Mesenchymal stem cell (in vitro differentiated cells and primary cell): Measurements from ENCODE around the gene HESX1.
A peak's percentile ranks its signal among the peaks of the same experiment; 100 is the strongest.

ENCODE experiments used
- DNase-seq: peaks from one replicate; pipeline ENCODE4 v3.0.0-alpha.2; 2013
- H2AFZ ChIP-seq: one replicate; pipeline ENCODE4 v1.6.1; 2013; ENCODE audit warnings: low read depth, mild to moderate bottlenecking, control low read depth, inconsistent platforms, low read length, moderate library complexity
- H2AK5ac ChIP-seq: 2 replicates; pipeline ENCODE4 v1.6.1; 2013; ENCODE audit warnings: low read length, moderate library complexity, mild to moderate bottlenecking, inconsistent platforms; ENCODE audit not compliant: severe bottlenecking
- H2BK120ac ChIP-seq: one replicate; pipeline ENCODE4 v1.6.1; 2013; ENCODE audit warnings: low read depth, mild to moderate bottlenecking, inconsistent platforms, low read length, moderate library complexity
- H2BK12ac ChIP-seq, 2 experiments: one replicate each; pipeline ENCODE4 v1.6.1; 2013; ENCODE audit warnings: inconsistent platforms in 2 of 2, low read length in 2 of 2, mild to moderate bottlenecking in 2 of 2, moderate library complexity in 2 of 2, control low read depth in 1 of 2
- H2BK15ac ChIP-seq: one replicate; pipeline ENCODE4 v1.6.1; 2013; ENCODE audit warnings: mild to moderate bottlenecking, low read depth, inconsistent platforms; ENCODE audit not compliant: poor library complexity, severe bottlenecking
- H2BK5ac ChIP-seq: 2 replicates; pipeline ENCODE4 v1.6.1; 2013; ENCODE audit warnings: low read depth, mild to moderate bottlenecking, low read length, control low read depth, inconsistent platforms; ENCODE audit not compliant: poor library complexity, severe bottlenecking
- H3K14ac ChIP-seq, 2 experiments: one replicate each; pipeline ENCODE4 v1.6.1; 2013; ENCODE audit warnings: inconsistent platforms in 2 of 2, low read length in 2 of 2, control low read depth in 1 of 2, mild to moderate bottlenecking in 1 of 2, moderate library complexity in 1 of 2
- H3K18ac ChIP-seq, 2 experiments: one replicate each; pipeline ENCODE4 v1.6.1; 2013; ENCODE audit warnings: inconsistent platforms in 2 of 2, low read length in 2 of 2, control low read depth in 1 of 2, low read depth in 1 of 2, mild to moderate bottlenecking in 1 of 2
- H3K23ac ChIP-seq, 2 experiments: one replicate each; pipeline ENCODE4 v1.6.1; 2013; ENCODE audit warnings: inconsistent platforms in 2 of 2, low read length in 2 of 2, mild to moderate bottlenecking in 2 of 2, moderate library complexity in 2 of 2, control low read depth in 1 of 2
- H3K27ac ChIP-seq: 2 replicates; pipeline ENCODE4 v1.5.1; 2013; ENCODE audit warnings: mild to moderate bottlenecking, moderate library complexity, low read length, control low read depth, inconsistent platforms; ENCODE audit not compliant: poor library complexity, severe bottlenecking
- H3K27me3 ChIP-seq, 2 experiments: 2 replicates each; pipeline versions ENCODE4 v1.6.1 to v1.7.0; 2013; ENCODE audit warnings: low read length in 2 of 2, mild to moderate bottlenecking in 2 of 2, moderate library complexity in 2 of 2, control low read depth in 1 of 2, inconsistent platforms in 1 of 2; ENCODE audit not compliant: control insufficient read depth in 1 of 2, insufficient read depth in 1 of 2
- H3K36me3 ChIP-seq, 2 experiments: 2 replicates each; pipeline versions ENCODE4 v1.6.1 to v1.7.0; 2013; ENCODE audit warnings: low read length in 2 of 2, control low read depth in 1 of 2, inconsistent platforms in 1 of 2, low read depth in 1 of 2, mild to moderate bottlenecking in 1 of 2; ENCODE audit not compliant: insufficient read depth in 2 of 2, control insufficient read depth in 1 of 2
- H3K4ac ChIP-seq, 2 experiments: one replicate each; pipeline ENCODE4 v1.6.1; 2013; ENCODE audit warnings: inconsistent platforms in 2 of 2, low read length in 2 of 2, mild to moderate bottlenecking in 2 of 2, moderate library complexity in 2 of 2, control low read depth in 1 of 2, low read depth in 1 of 2
- H3K4me1 ChIP-seq: 2 replicates; pipeline ENCODE4 v1.6.1; 2013; ENCODE audit warnings: low read depth, low read length, control low read depth; ENCODE audit not compliant: control insufficient read depth, insufficient read depth
- H3K4me2 ChIP-seq: 2 replicates; pipeline ENCODE4 v1.6.1; 2013; ENCODE audit warnings: low read length, mild to moderate bottlenecking, inconsistent platforms; ENCODE audit not compliant: poor library complexity, severe bottlenecking
- H3K4me3 ChIP-seq, 2 experiments: 2 replicates each; pipeline versions ENCODE4 v1.5.1 to v1.7.0; 2013; ENCODE audit warnings: low read length in 2 of 2, mild to moderate bottlenecking in 2 of 2, control low read depth in 1 of 2, low read depth in 1 of 2; ENCODE audit not compliant: insufficient read depth in 1 of 2
- H3K79me1 ChIP-seq: replicated peaks from 2 replicates; pipeline ENCODE4 v1.6.1; 2013; ENCODE audit warnings: mild to moderate bottlenecking, control low read depth, low read length, inconsistent platforms; ENCODE audit not compliant: poor library complexity, severe bottlenecking
- H3K9ac ChIP-seq: 2 replicates; pipeline ENCODE4 v1.7.0; 2013; ENCODE audit warnings: mild to moderate bottlenecking, low read length, moderate library complexity
- H3K9me3 ChIP-seq: 2 replicates; pipeline ENCODE4 v1.7.0; 2013; ENCODE audit warnings: mild to moderate bottlenecking, low read length; ENCODE audit not compliant: control insufficient read depth
- H4K8ac ChIP-seq: one replicate; pipeline ENCODE4 v1.6.1; 2013; ENCODE audit warnings: inconsistent platforms, mild to moderate bottlenecking, low read length, moderate library complexity
- H4K91ac ChIP-seq: one replicate; pipeline ENCODE4 v1.6.1; 2013; ENCODE audit warnings: mild to moderate bottlenecking, low read length, inconsistent platforms
- WGBS: methylation state at CpG from one replicate; pipeline ENCODE4 v1.1.7; 2013; ENCODE audit warnings: mixed read lengths; 5-methylcytosine and 5-hydroxymethylcytosine counted together

Gene HESX1

DNA sequence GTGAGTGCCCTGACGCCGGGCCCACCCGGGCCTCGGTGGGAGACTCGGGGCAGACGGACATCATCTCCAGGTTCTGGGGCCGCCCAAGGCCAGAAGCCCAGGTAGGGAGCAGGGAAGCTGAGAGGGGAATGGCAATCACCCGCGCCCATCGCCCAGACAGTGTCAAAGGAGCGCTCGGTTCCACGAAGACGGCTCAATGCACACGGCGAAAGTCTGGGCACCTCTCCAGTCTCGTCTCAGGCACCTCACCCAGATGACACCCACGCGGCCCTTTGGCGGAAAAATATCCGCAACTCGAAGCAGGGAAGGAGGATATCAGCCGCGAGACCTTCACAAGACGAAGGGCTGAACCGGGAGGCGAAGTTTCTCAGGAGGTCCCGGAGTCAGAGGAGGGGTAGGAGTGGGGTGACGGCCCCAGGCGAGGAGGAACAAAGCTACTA lies 35.5 kb downstream of the HESX1 start:
- H3K9ac ChIP-seq: peak overlapping the region; percentile 68
- H2BK15ac ChIP-seq: no peak overlapping the region
- no peak overlapping the region for H2BK120ac ChIP-seq
- no peak overlapping the region for H2AFZ ChIP-seq
- H3K18ac ChIP-seq: no peak overlapping the region
- H3K4me3 ChIP-seq: peak overlapping the region; percentile 77 to 83
- H4K8ac ChIP-seq: no peak overlapping the region
- no peak overlapping the region for H3K4ac ChIP-seq
- no peaks in the 10 kb centered on the region for H3K36me3 ChIP-seq
- no peak overlapping the region for H3K27ac ChIP-seq
- no peak overlapping the region for H2BK5ac ChIP-seq
- peaks cover 12% of the 10 kb centered on the region for H3K4me1 ChIP-seq
- peak overlapping the region; percentile 97 for H3K4me2 ChIP-seq
- no peak overlapping the region for H2AK5ac ChIP-seq
- no peaks in the 10 kb centered on the region for H3K9me3 ChIP-seq
- H3K14ac ChIP-seq: no peak overlapping the region
- H3K23ac ChIP-seq: no peak overlapping the region
- H3K27me3 ChIP-seq: peaks cover 20 to 47% of the 10 kb centered on the region in 2 experiments
- DNase-seq: peak; percentile 24
- WGBS: 2% methylated on average over 30 of the region's 30 CpGs
- H4K91ac ChIP-seq: no peak overlapping the region
- no peak overlapping the region for H2BK12ac ChIP-seq
- peaks cover 1% of the 10 kb centered on the region for H3K79me1 ChIP-seq

DNA sequence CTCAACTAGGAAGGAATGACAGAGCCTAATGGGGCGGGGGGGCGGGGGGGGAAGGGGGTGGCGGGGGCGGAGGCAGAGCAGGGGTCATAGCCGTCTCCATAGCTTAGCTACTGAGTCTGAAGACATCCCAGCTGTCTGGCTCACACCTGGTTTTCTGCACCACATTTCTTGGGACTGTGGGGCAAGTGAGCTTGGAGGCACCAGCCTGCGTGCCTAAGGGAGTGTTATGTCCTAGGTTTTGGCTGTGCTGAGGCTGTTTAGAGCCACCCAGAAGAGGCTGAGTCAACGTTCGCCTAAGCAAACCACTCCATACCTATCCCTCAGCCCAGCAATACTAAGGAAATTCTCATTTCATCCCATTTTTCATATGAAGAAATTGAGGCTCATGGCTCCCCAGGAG lies 36.0 kb downstream of the HESX1 start:
- Histone ChIP-seq H2BK15ac (no peak overlapping the region), H3K9me3 (no peaks in the 10 kb centered on the region), H3K14ac (no peak overlapping the region), H3K4me3 (peak overlapping the region in 1 of 2 experiments; percentile 83), H3K4me1 (peaks cover 12% of the 10 kb centered on the region), H3K79me1 (peaks cover 1% of the 10 kb centered on the region), H2AFZ (no peak overlapping the region), H3K27me3 (peaks cover 16 to 47% of the 10 kb centered on the region in 2 experiments), H2BK5ac (no peak overlapping the region), H2BK120ac (no peak overlapping the region), H3K9ac (peak overlapping the region; percentile 68), H3K27ac (no peak overlapping the region), H3K36me3 (no peaks in the 10 kb centered on the region), H3K18ac (no peak overlapping the region), H3K4me2 (no peak overlapping the region), H4K8ac (no peak overlapping the region), H3K4ac (no peak overlapping the region), H2AK5ac (no peak overlapping the region), H3K23ac (peak overlapping the region in 1 of 2 experiments; percentile 9), H2BK12ac (no peak overlapping the region), H4K91ac (no peak overlapping the region)
- WGBS: 13% methylated on average over 3 of the region's 8 CpGs
- no peak for DNase-seq

DNA sequence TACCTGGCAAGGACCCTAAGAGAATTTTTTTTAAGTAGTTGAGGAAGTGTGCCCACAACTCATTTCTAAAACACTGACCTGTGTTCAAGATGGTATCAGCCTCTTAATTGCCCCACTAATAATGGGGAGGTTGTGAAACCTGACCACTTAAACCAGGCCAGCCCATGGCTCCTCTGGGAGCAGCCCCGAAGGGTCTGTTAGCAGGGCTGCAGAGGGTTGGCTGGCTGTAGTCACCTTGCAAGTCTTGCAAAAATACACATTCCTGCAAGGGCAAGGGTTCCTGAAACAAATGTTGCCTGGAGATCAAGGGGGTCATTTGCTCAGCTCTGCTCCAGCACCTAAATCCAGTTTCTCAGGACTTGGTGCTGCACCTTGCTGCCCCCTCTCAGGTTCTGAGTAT lies 37.9 kb downstream of the HESX1 start:
- H3K4ac ChIP-seq: no peak overlapping the region
- H3K18ac ChIP-seq: no peak overlapping the region
- peaks cover 12% of the 10 kb centered on the region for H3K4me1 ChIP-seq
- H3K27me3 ChIP-seq: peaks cover 5 to 34% of the 10 kb centered on the region in 2 experiments
- H3K27ac ChIP-seq: no peak overlapping the region
- 45% methylated on average over 1 of the region's 1 CpG for WGBS
- no peak overlapping the region for H3K4me3 ChIP-seq
- no peak overlapping the region for H2BK15ac ChIP-seq
- no peak overlapping the region for H4K8ac ChIP-seq
- H3K79me1 ChIP-seq: peaks cover 1% of the 10 kb centered on the region
- no peak overlapping the region for H3K4me2 ChIP-seq
- no peak overlapping the region for H3K9ac ChIP-seq
- no peak overlapping the region for H3K23ac ChIP-seq
- no peaks in the 10 kb centered on the region for H3K9me3 ChIP-seq
- no peak overlapping the region for H2AK5ac ChIP-seq
- H2BK12ac ChIP-seq: no peak overlapping the region
- no peak overlapping the region for H4K91ac ChIP-seq
- no peaks in the 10 kb centered on the region for H3K36me3 ChIP-seq
- no peak overlapping the region for H2BK120ac ChIP-seq
- H2AFZ ChIP-seq: no peak overlapping the region
- no peak overlapping the region for H2BK5ac ChIP-seq
- DNase-seq: no peak
- no peak overlapping the region for H3K14ac ChIP-seq

DNA sequence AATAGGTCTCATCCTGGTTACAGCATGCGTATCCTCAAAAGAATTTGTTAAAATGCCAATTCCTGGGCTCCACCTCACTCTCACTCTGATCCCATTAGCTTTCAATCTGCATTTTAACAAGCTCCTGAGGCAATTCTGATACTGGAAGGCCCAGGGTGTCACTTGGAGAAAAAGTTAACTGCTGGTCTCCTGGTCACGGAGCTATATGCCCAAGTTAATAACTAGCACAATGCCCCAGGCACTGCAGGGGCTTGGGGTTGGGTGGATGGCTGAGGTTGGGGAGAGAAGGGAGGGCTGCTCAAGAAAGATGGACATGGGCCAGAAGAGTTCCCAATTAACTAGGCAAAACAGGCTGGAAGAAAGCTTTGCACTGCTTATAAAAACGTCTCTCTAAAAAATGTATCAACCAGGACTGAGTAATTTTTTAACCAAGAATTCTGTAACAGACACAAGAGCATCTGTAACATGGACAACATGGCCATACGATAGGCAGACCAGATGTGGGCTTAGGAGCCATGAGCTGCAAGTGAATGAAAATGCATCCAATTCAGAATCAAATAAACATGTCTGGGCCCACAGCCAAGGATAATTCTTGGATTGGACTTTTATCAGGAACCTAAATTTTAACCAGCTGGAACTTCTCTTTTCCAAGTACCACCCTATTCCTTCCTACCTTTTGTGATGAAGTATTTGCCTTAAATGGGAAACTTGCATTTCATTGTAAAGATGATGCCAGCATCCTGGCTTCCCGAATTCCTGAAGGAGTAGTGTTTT lies 38.8 kb downstream of the HESX1 start:
- no peak overlapping the region for H3K4me2 ChIP-seq
- H3K9me3 ChIP-seq: no peaks in the 10 kb centered on the region
- H4K8ac ChIP-seq: no peak overlapping the region
- H2BK15ac ChIP-seq: no peak overlapping the region
- no peak overlapping the region for H2BK120ac ChIP-seq
- 72% methylated on average over 5 of the region's 5 CpGs for WGBS
- no peak overlapping the region for H3K9ac ChIP-seq
- no peak overlapping the region for H3K27ac ChIP-seq
- H3K4me1 ChIP-seq: peaks cover 12% of the 10 kb centered on the region
- H3K18ac ChIP-seq: no peak overlapping the region
- no peak overlapping the region for H3K4me3 ChIP-seq
- H3K14ac ChIP-seq: no peak overlapping the region
- peaks cover 1% of the 10 kb centered on the region for H3K79me1 ChIP-seq
- no peak for DNase-seq
- H2AK5ac ChIP-seq: no peak overlapping the region
- no peak overlapping the region for H3K4ac ChIP-seq
- H2AFZ ChIP-seq: no peak overlapping the region
- no peak overlapping the region for H2BK5ac ChIP-seq
- H2BK12ac ChIP-seq: no peak overlapping the region
- peaks cover 0 to 30% of the 10 kb centered on the region in 2 experiments for H3K27me3 ChIP-seq
- no peak overlapping the region for H3K23ac ChIP-seq
- no peak overlapping the region for H4K91ac ChIP-seq
- no peaks in the 10 kb centered on the region for H3K36me3 ChIP-seq
